Measurements from ENCODE around the gene MCHR1.

The MCHR1 gene

DNA sequence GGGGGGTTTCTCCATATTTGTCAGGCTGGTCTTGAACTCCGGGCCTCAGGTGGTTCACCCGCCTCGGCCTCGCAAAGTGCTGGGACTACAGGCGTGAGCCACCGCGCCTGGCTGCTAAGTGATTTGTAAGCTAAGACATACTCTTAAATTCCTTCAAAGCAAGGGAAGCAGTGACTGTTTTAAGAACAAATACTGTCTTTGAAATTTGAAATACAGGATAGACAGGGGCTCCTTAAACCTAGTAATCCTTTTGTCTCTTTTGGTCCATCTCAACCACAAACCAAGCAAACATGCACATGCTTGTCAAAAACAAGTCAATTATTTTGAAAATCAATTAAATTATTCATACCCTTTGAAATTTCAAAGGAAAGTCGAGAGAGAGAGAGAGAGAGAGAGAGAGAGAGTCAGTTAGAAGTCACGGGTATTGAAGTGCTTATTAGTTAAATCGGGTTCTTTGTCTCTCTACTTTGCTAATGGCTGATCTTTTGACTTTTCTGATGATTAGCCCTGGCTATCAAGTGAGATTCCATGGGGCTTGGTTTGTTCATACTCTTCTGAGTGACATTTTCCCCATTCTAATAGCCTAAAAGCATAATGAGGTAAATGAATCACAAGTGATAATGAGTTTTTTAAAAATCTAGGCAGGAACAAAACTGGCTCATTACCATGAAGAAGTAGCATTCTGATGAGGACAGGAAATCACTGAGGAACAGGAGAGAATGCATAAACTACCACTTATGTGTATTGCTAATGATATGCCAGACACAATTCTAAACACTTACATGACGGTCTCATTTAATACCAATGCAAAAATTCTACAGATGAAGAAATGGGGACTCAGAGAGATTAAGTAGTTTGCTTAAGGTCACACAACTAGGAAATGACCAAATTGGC, 48.0 kb downstream of the MCHR1 start:
- DNase-seq, result peak; percentile 72

DNA sequence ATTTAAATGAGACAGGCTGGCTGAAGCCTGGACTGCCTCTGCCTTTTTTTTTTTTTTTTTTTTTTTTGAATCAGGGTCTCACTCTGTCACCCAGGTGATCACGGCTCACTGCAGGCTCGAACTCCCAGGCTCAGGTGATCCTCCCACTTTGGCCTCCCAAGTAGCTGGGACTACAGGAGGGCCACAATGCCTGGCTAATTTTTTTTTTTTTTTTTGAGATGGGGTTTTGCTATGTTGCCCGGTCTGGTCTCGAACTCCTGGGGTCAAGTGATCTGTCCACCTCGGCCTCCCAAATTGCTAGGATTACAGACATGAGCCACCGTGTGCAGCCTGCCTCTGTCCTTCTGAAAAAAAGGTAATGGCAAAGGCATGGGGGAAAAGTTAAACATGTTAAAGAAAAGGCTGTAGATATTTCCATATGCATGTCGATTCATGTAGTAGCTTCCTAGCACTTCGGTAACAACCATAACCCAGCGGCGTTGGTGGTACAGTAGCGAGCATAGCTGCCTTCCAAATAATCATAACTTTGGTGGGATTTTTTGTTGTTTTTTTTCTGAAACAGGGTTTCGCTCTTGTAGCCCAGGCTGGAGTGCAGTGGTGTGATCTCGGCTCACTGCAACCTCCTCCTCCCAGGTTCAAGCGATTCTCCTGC, 48.8 kb downstream of the MCHR1 start:
- no peak for DNase-seq

DNA sequence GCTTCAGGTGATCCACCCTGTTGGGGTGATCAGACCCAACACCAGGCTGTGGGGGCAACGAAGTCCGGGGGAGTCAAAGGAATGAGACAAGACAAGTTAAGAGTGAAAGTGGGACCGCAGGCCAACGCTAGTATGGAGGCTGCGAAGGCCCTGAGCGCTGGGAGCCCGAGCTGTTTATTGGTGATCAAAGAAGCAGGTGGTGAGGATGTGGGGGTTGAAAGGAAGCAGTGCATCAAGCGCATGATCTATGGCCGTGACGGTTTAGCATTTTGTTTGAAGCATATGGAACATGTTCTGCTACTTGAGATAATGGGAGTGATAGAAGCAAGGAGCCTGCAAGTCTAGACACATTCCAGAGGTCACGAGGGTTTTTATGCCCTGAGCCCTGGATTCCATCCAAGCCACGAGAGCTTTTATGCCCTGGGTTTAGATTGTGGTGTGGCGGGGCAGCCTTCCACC, 49.5 kb downstream of the MCHR1 start:
- peak; percentile 80 for DNase-seq

DNA sequence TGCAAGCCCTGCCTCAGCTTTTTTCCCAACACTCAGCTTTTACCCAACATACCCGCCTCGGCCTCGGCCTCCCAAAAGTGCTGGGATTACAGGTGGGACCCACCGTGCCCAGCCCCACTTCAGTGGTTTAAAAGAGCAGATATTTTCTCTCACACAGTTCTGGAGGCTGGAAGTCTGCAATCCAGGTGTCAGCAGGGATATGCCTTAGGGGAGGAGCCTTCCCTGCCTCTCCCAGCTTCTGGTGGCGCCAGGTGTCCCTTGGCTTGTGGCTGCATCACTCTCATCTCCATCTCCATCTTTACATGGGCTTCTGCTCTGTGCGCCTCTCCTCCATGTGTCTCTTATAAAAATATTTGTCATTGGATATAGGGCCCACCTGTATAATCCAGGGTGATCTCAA, 50.0 kb downstream of the MCHR1 start:
- DNase-seq, result no peak
